Common myeloid progenitor, CD34-positive (primary cell): ENCODE data around the gene TIGD2.

Source experiments
- CTCF ChIA-PET: fragments of 350-600 bp; sonication (Branson Sonifier 250); formaldehyde crosslinking; loops from one replicate; lab custom pipeline; 2021; ENCODE audit warnings: antibody characterized with exemption; lab: Charles Lee
- POLR2A ChIA-PET: fragments of 350-600 bp; sonication (Branson Sonifier 250); formaldehyde crosslinking; loops from one replicate; lab custom pipeline; 2021; ENCODE audit warnings: antibody characterized with exemption; lab: Charles Lee
- DNase-seq, 3 donors: peaks; one replicate each; pipeline versions ENCODE4 v3.0.0 to v3.0.0-alpha.2; 2013
- H3K27ac ChIP-seq, 2 experiments: 1 replicate in 1 of 2; 2 replicates in 1 of 2; pipeline ENCODE4 v1.7.0; 2013; ENCODE audit warnings: inconsistent platforms in 2 of 2, low read length in 2 of 2, mild to moderate bottlenecking in 2 of 2, low read depth in 1 of 2, moderate library complexity in 1 of 2; ENCODE audit not compliant: severe bottlenecking in 2 of 2, insufficient read depth in 1 of 2, poor library complexity in 1 of 2
- H3K27me3 ChIP-seq, 5 experiments: replicated peaks in 2 of 5; 1 replicate in 3 of 5; 2 replicates in 2 of 5; pipeline versions ENCODE4 v1.6.1 to v1.7.0; 2013; ENCODE audit warnings: low read length in 4 of 5, mild to moderate bottlenecking in 2 of 5, moderate library complexity in 2 of 5, inconsistent platforms in 1 of 5; ENCODE audit not compliant: insufficient read depth in 5 of 5, control insufficient read depth in 4 of 5
- H3K36me3 ChIP-seq, 4 experiments: 1 replicate in 2 of 4; 2 replicates in 2 of 4; pipeline versions ENCODE4 v1.6.1 to v1.7.0; 2013; ENCODE audit warnings: low read length in 3 of 4, control low read depth in 1 of 4, mild to moderate bottlenecking in 1 of 4; ENCODE audit not compliant: control insufficient read depth in 4 of 4, insufficient read depth in 4 of 4
- H3K4me1 ChIP-seq, 4 experiments: 1 replicate in 3 of 4; 2 replicates in 1 of 4; pipeline versions ENCODE4 v1.6.1 to v1.7.1; 2013; ENCODE audit warnings: low read length in 3 of 4, mild to moderate bottlenecking in 3 of 4, control low read depth in 1 of 4, inconsistent platforms in 1 of 4, moderate library complexity in 1 of 4; ENCODE audit not compliant: control insufficient read depth in 4 of 4, insufficient read depth in 4 of 4; ENCODE audit errors: control extremely low read depth in 1 of 4
- H3K4me3 ChIP-seq, 7 experiments: 1 replicate in 4 of 7; 2 replicates in 3 of 7; pipeline versions ENCODE4 v1.5.1 to v1.7.0; 2013; ENCODE audit warnings: mild to moderate bottlenecking in 7 of 7, low read length in 6 of 7, moderate library complexity in 6 of 7, inconsistent platforms in 2 of 7, low read depth in 2 of 7, control low read depth in 1 of 7; ENCODE audit not compliant: insufficient read depth in 4 of 7, control insufficient read depth in 1 of 7; ENCODE audit errors: extremely low read depth in 1 of 7
- H3K9me3 ChIP-seq, 5 experiments: 1 replicate in 4 of 5; 2 replicates in 1 of 5; pipeline versions ENCODE4 v1.6.1 to v1.7.1; 2013; ENCODE audit warnings: low read length in 4 of 5, mild to moderate bottlenecking in 2 of 5, inconsistent platforms in 1 of 5, low read depth in 1 of 5, moderate library complexity in 1 of 5; ENCODE audit not compliant: control insufficient read depth in 4 of 5, insufficient read depth in 2 of 5; ENCODE audit errors: control extremely low read depth in 1 of 5
- WGBS: methylation state at CpG from one replicate; pipeline ENCODE4 v1.1.5; 2013; ENCODE audit not compliant: insufficient coverage; 5-methylcytosine and 5-hydroxymethylcytosine counted together

TIGD2 gene

GRCh38 chr4:89105726-89106125 lies 5.6 kb upstream of the TIGD2 start:
- Histone ChIP-seq H3K4me1 (peaks cover 4 to 8% (median 6%) of the 10 kb centered on the region in 4 experiments), H3K9me3 (peaks cover 0 to 7% (median 5%) of the 10 kb centered on the region in 5 experiments), H3K36me3 (no peaks in the 10 kb centered on the region), H3K4me3 (no peak overlapping the region), H3K27ac (no peak overlapping the region), H3K27me3 (peaks cover 0 to 4% (median 0%) of the 10 kb centered on the region in 5 experiments)
- 98% methylated on average over 4 of the region's 6 CpGs for WGBS
- POLR2A ChIA-PET, result no interaction called here
- CTCF ChIA-PET, result interaction anchor here (1.5 kb wide), 2 partner anchors 36 to 82 kb away, joined by 3 to 4 read pairs; no protein-coding TSS in a partner anchor
- no peak for DNase-seq

- ChIA-PET POLR2A (no interaction called here), CTCF (interaction anchor here (1.8 kb wide), 1 partner anchor 86 kb away, joined by 7 read pairs; no protein-coding TSS in a partner anchor)
- Histone ChIP-seq H3K4me3 (no peak overlapping the region), H3K36me3 (peaks cover 0 to 2% (median 0%) of the 10 kb centered on the region in 4 experiments), H3K27me3 (peaks cover 0 to 4% (median 0%) of the 10 kb centered on the region in 5 experiments), H3K4me1 (peaks cover 4 to 23% (median 18%) of the 10 kb centered on the region in 4 experiments), H3K27ac (no peak overlapping the region), H3K9me3 (peaks cover 0 to 7% (median 5%) of the 10 kb centered on the region in 5 experiments)
- DNase-seq, result peak; percentile 41 to 80 (median 71)
- 100% methylated on average over 2 of the region's 4 CpGs for WGBS
Measured at GRCh38 chr4:89108091-89108490, 3.2 kb upstream of the TIGD2 start.

- H3K36me3 ChIP-seq, result peaks cover 0 to 14% (median 0%) of the 10 kb centered on the region in 4 experiments
- peaks cover 0 to 9% (median 5%) of the 10 kb centered on the region in 5 experiments for H3K9me3 ChIP-seq
- peak overlapping the region; percentile 59 to 94 (median 84) for H3K4me3 ChIP-seq
- H3K4me1 ChIP-seq, result peaks cover 4 to 23% (median 18%) of the 10 kb centered on the region in 4 experiments
- 86% methylated on average over 7 of the region's 10 CpGs for WGBS
- ChIA-PET CTCF (no interaction called here), POLR2A (no interaction called here)
- H3K27ac ChIP-seq, result no peak overlapping the region
- peaks cover 0 to 4% (median 0%) of the 10 kb centered on the region in 5 experiments for H3K27me3 ChIP-seq
- DNase-seq, result peak in 1 of 3 donors; percentile 22
Measured at GRCh38 chr4:89109841-89110540, 1.3 kb upstream of the TIGD2 start.

- H3K4me3 ChIP-seq, result peak overlapping the region; percentile 59 to 94 (median 84)
- no peak overlapping the region for H3K27ac ChIP-seq
- ChIA-PET CTCF (no interaction called here), POLR2A (interaction anchor here (0.6 kb wide), 1 partner anchor 292 kb away, joined by 4 read pairs; no protein-coding TSS in a partner anchor)
- DNase-seq, result no peak
- H3K9me3 ChIP-seq, result peaks cover 0 to 9% (median 5%) of the 10 kb centered on the region in 5 experiments
- under 1% methylated on average over 22 of the region's 30 CpGs for WGBS
- H3K36me3 ChIP-seq, result peaks cover 0 to 18% (median under 1%) of the 10 kb centered on the region in 4 experiments
- peaks cover 0 to 4% (median 0%) of the 10 kb centered on the region in 5 experiments for H3K27me3 ChIP-seq
- H3K4me1 ChIP-seq, result peaks cover 4 to 23% (median 18%) of the 10 kb centered on the region in 4 experiments
Measured at GRCh38 chr4:89110541-89110985, 770 bp upstream of the TIGD2 start.

GRCh38 chr4:89111833-89112563 lies 665 bp downstream of the TIGD2 start:
- ChIA-PET CTCF (no interaction called here), POLR2A (no interaction called here)
- peak in 2 of 3 donors; percentile 24 to 34 for DNase-seq
- peaks cover 0 to 18% (median under 1%) of the 10 kb centered on the region in 4 experiments for H3K36me3 ChIP-seq
- peaks cover 0 to 9% (median 5%) of the 10 kb centered on the region in 5 experiments for H3K9me3 ChIP-seq
- peaks cover 0 to 4% (median 0%) of the 10 kb centered on the region in 5 experiments for H3K27me3 ChIP-seq
- H3K4me1 ChIP-seq, result peaks cover 4 to 25% (median 18%) of the 10 kb centered on the region in 4 experiments
- 27% methylated on average over 15 of the region's 15 CpGs for WGBS
- peak overlapping the region; percentile 83 to 94 (median 85) for H3K4me3 ChIP-seq
- peak overlapping the region; percentile 7 to 69 for H3K27ac ChIP-seq

GRCh38 chr4:89113415-89113814 lies 2.1 kb downstream of the TIGD2 start:
- WGBS, result 100% methylated on average over 2 of the region's 2 CpGs
- CTCF ChIA-PET, result no interaction called here

More at GRCh38 chr4:89113415-89113814, 2.1 kb downstream of the TIGD2 start:
- Histone ChIP-seq H3K4me1 (peaks cover 4 to 25% (median 18%) of the 10 kb centered on the region in 4 experiments), H3K36me3 (peaks cover 0 to 18% (median 2%) of the 10 kb centered on the region in 4 experiments), H3K27ac (no peak overlapping the region), H3K4me3 (no peak overlapping the region), H3K27me3 (peaks cover 0 to 4% (median 0%) of the 10 kb centered on the region in 5 experiments), H3K9me3 (peaks cover 0 to 3% (median 1%) of the 10 kb centered on the region in 5 experiments)
- POLR2A ChIA-PET, result no interaction called here
- no peak for DNase-seq
